Loucy (cell line): Measurements from ENCODE around the gene NR4A2.

Experiments used
- H2AFZ ChIP-seq: fragments of 200-600 bp; sonication (generic); 2 replicates; pipeline ENCODE4 v1.6.0; 2016; ENCODE audit warnings: antibody characterized with exemption, mild to moderate bottlenecking, low read length, moderate library complexity
- H3F3A ChIP-seq: fragments of 200-600 bp; 2 replicates; pipeline ENCODE4 v1.6.0; 2016; ENCODE audit warnings: antibody characterized with exemption, low read depth, mild to moderate bottlenecking
- H3K27me3 ChIP-seq: fragments of 200-600 bp; sonication (generic); 2 replicates; pipeline ENCODE4 v1.6.1; 2014; ENCODE audit warnings: low read length, mild to moderate bottlenecking; ENCODE audit not compliant: insufficient read depth, poor library complexity, severe bottlenecking
- H3K36me3 ChIP-seq: fragments of 200-600 bp; sonication (generic); 2 replicates; pipeline ENCODE4 v1.6.1; 2016; ENCODE audit warnings: low read length; ENCODE audit not compliant: insufficient read depth
- H3K4me1 ChIP-seq: fragments of 200-600 bp; sonication (generic); 2 replicates; pipeline ENCODE4 v1.5.1; 2014; ENCODE audit warnings: low read length, mild to moderate bottlenecking; ENCODE audit not compliant: insufficient read depth, poor library complexity, severe bottlenecking
- H3K4me2 ChIP-seq: fragments of 200-600 bp; sonication (generic); 2 replicates; pipeline ENCODE4 v1.6.0; 2014; ENCODE audit warnings: antibody characterized with exemption, low read length, low read depth, mild to moderate bottlenecking; ENCODE audit not compliant: poor library complexity, severe bottlenecking
- H3K4me3 ChIP-seq: fragments of 200-600 bp; sonication (generic); 2 replicates; pipeline ENCODE4 v1.5.1; 2014; ENCODE audit warnings: low read length, mild to moderate bottlenecking, mixed read lengths; ENCODE audit not compliant: poor library complexity, severe bottlenecking
- H3K79me2 ChIP-seq: fragments of 200-600 bp; sonication (generic); 2 replicates; pipeline ENCODE4 v1.6.1; 2014; ENCODE audit warnings: low read length; ENCODE audit not compliant: insufficient read depth
- H3K9ac ChIP-seq: fragments of 200-600 bp; sonication (generic); 2 replicates; pipeline ENCODE4 v1.6.0; 2014; ENCODE audit warnings: mild to moderate bottlenecking, low read depth, low read length, moderate library complexity; ENCODE audit not compliant: poor library complexity, severe bottlenecking
- H3K9me2 ChIP-seq: fragments of 200-600 bp; sonication (generic); replicated peaks from 2 replicates; pipeline ENCODE4 v1.6.1; 2016; ENCODE audit warnings: low read depth, low read length, mixed read lengths
- H3K9me3 ChIP-seq: fragments of 200-600 bp; sonication (generic); 2 replicates; pipeline ENCODE4 v1.6.1; 2014; ENCODE audit warnings: mild to moderate bottlenecking, antibody characterized with exemption, low read length, low read depth; ENCODE audit not compliant: insufficient read depth
- H4K20me1 ChIP-seq: fragments of 200-600 bp; sonication (generic); 2 replicates; pipeline ENCODE4 v1.6.0; 2014; ENCODE audit warnings: antibody characterized with exemption, low read length, mild to moderate bottlenecking; ENCODE audit not compliant: insufficient read depth, poor library complexity, severe bottlenecking
- CTCF ChIP-seq: fragments of 200-600 bp; sonication (generic); conservative IDR thresholded peaks from 2 replicates; pipeline ENCODE4 v1.5.1; 2014; ENCODE audit warnings: mild to moderate bottlenecking, antibody characterized with exemption, low read length
- EZH2phosphoT487 ChIP-seq: fragments of 200-600 bp; IDR thresholded peaks from 2 replicates; pipeline ENCODE4 v1.6.1; 2018; ENCODE audit warnings: antibody characterized with exemption, mild to moderate bottlenecking, moderate library complexity, borderline replicate concordance

Gene NR4A2

DNA sequence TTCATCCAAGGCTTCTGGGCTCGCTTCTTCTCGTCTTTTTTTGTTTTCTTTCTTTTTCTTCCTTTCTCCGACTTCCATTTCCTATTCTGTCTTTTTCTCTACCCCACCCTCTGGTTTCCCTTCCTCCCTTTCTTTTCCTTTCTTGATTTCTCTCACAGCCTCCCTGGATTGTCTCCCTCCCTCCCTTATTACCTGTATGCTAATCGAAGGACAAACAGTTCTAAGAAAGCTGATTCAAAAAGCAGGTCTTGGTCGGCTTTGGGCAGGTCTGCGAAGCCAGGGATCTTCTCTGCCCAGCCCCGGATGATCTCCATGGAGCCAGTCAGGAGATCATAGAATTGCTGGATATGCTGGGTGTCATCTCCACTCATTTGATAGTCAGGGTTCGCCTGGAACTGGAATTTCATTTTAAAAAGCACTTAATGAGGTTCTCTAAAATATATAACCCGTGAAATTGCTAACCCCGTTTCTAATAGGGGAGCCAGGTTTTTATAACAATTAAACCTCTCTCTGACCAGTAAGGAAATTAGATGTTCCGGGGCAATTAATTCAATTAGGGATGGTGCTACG, 5.9 kb downstream of the NR4A2 start:
- H3K27me3 ChIP-seq: no peaks in the 10 kb centered on the region
- TF ChIP-seq CTCF (no peak), EZH2phosphoT487 (no peak)
- no peaks in the 10 kb centered on the region for H3K9me3 ChIP-seq

DNA sequence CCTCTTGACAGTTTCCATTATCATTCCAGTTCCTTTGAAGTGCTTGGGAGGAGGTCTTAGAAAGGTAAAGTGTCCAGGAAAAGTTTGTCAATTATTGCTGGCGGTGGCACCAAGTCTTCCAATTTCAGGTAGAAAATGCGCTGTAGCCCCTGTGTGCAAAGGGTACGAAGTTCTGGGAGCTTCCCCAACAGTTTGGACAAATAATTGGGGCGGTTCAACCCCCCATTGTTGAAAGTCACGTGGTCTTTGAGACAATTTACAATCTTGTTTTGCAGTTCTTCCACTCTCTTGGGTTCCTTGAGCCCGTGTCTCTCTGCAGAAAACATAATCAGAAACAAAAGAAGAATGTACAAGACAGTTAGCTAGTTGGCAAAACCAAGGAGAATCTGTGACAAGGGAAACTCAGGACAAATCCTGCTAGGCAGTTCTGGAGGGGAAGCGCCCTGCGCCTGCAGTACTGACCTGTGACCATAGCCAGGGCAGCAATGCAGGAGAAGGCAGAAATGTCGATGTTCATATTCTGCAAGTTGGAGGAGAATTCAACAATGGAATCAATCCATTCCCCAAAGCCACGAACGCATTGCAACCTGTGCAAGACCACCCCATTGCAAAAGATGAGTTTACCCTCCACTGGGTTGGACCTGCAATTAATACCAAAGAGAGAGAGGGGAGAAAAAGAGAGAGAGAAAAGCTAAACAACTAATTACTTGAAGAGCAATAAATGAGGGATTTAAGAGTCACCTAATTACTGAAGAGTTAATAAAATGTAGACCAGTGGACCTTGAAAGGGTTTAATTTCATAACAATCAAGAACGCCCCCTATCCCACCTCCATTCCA, 6.6 kb downstream of the NR4A2 start:
- Histone ChIP-seq H3K4me3 (no peak overlapping the region), H3F3A (no peaks in the 10 kb centered on the region), H3K9me3 (no peaks in the 10 kb centered on the region), H3K9me2 (no peaks in the 10 kb centered on the region), H2AFZ (no peak overlapping the region), H3K27me3 (no peaks in the 10 kb centered on the region), H3K4me1 (no peaks in the 10 kb centered on the region), H3K79me2 (no peaks in the 10 kb centered on the region), H4K20me1 (no peaks in the 10 kb centered on the region), H3K9ac (no peak overlapping the region), H3K36me3 (no peaks in the 10 kb centered on the region), H3K4me2 (no peak overlapping the region)
- TF ChIP-seq EZH2phosphoT487 (no peak), CTCF (no peak)

More for the DNA sequence above, 5.9 kb downstream of the NR4A2 start:
- Histone ChIP-seq H3K79me2 (no peaks in the 10 kb centered on the region), H4K20me1 (no peaks in the 10 kb centered on the region), H2AFZ (no peak overlapping the region), H3K36me3 (no peaks in the 10 kb centered on the region), H3K4me1 (no peaks in the 10 kb centered on the region), H3K4me3 (no peak overlapping the region), H3K4me2 (no peak overlapping the region), H3K9me2 (no peaks in the 10 kb centered on the region), H3F3A (no peaks in the 10 kb centered on the region), H3K9ac (no peak overlapping the region)

DNA sequence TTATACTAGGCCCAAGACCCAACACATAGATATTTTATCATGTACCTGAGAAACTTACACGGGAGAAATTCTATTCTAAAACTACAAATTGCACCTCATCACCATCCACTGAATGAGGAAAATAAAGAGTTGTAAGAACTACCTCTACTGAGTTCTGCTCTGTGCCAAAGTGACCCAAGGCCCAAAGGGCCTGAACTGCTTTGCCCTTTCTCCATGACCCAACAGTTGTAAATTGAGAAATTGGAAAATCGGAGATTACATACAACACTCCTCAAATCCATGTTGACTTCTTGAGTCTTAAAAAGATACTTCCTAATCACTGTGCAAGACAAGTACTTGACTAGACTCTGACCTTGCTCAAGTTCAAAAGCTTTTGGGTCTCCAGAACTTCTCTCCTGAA, 8.8 kb downstream of the NR4A2 start:
- no peaks in the 10 kb centered on the region for H3K4me1 ChIP-seq
- no peak overlapping the region for H3K4me3 ChIP-seq
- no peaks in the 10 kb centered on the region for H3F3A ChIP-seq
- no peak overlapping the region for H3K4me2 ChIP-seq
- no peaks in the 10 kb centered on the region for H3K79me2 ChIP-seq
- no peak for TF ChIP-seq CTCF
- no peak for TF ChIP-seq EZH2phosphoT487
- H3K36me3 ChIP-seq: no peaks in the 10 kb centered on the region
- H3K9ac ChIP-seq: no peak overlapping the region
- no peaks in the 10 kb centered on the region for H3K9me2 ChIP-seq
- H2AFZ ChIP-seq: no peak overlapping the region
- no peaks in the 10 kb centered on the region for H4K20me1 ChIP-seq
- no peaks in the 10 kb centered on the region for H3K27me3 ChIP-seq
- H3K9me3 ChIP-seq: no peaks in the 10 kb centered on the region
